Type B pancreatic cell (in vitro differentiated cells): ENCODE results near the gene ST7. TPM values are rescaled to one million over a fixed set of nuclear protein-coding genes. Genes with fewer than 3 reads are reported as not detected.
"Not testable (repeated sequence)": the region's sequence is repeated elsewhere in the genome, so short reads cannot be mapped to it uniquely, and the experiment has no call there.

Source experiments
- DNase-seq: peaks from one replicate; pipeline ENCODE4 v3.0.0; 2021; ENCODE audit warnings: mixed read lengths; ENCODE audit not compliant: unreplicated experiment; ENCODE audit errors: extremely low spot score
- H3K27ac Mint-ChIP-seq: 2 replicates; pipeline ENCODE4 v1.8.0; 2021; ENCODE audit warnings: mild to moderate bottlenecking, mixed read lengths
- H3K27me3 Mint-ChIP-seq: 2 replicates; pipeline ENCODE4 v1.8.0; 2021; ENCODE audit warnings: mixed read lengths
- H3K36me3 Mint-ChIP-seq: 2 replicates; pipeline ENCODE4 v1.8.0; 2021; ENCODE audit warnings: mixed read lengths
- H3K4me1 Mint-ChIP-seq: one replicate; pipeline ENCODE4 v1.8.0; 2021; ENCODE audit warnings: mixed read lengths; ENCODE audit not compliant: unreplicated experiment
- H3K4me3 Mint-ChIP-seq: 2 replicates; pipeline ENCODE4 v1.8.0; 2021; ENCODE audit warnings: mild to moderate bottlenecking, mixed read lengths
- H3K9me3 Mint-ChIP-seq: 2 replicates; pipeline ENCODE4 v1.8.0; 2021; ENCODE audit warnings: mixed read lengths
- CTCF ChIP-seq: fragments of 200-600 bp; sonication (generic); conservative IDR thresholded peaks from 2 replicates; pipeline ENCODE4 v1.5.0; 2021; ENCODE audit warnings: antibody characterized with exemption, mild to moderate bottlenecking
- total RNA-seq: library from RNA; stranded (reverse); gene quantifications from 2 replicates; pipeline ENCODE4 v1.2.1, GENCODE V29; 2021; ENCODE audit warnings: low replicate concordance

ST7 gene
- total RNA-seq, 1 donor from 2014 or later, result 25.0 TPM

- Mint-ChIP-seq H3K36me3 (no peaks in the 10 kb centered on the region), H3K4me3 (no peak overlapping the region), H3K27ac (no peak overlapping the region), H3K9me3 (peaks cover 7% of the 10 kb centered on the region), H3K4me1 (no peaks in the 10 kb centered on the region), H3K27me3 (peaks cover 3% of the 10 kb centered on the region)
- no peak for DNase-seq
- no peak for TF ChIP-seq CTCF
Measured at GRCh38 chr7:117241088-117241487, 287.8 kb downstream of the ST7 start.

GRCh38 chr7:117243390-117243789 is 290.1 kb downstream of the ST7 start:
- no peak overlapping the region for H3K27ac Mint-ChIP-seq
- no peak for DNase-seq
- H3K4me1 Mint-ChIP-seq, result no peaks in the 10 kb centered on the region
- no peak overlapping the region for H3K4me3 Mint-ChIP-seq
- no peak for TF ChIP-seq CTCF
- H3K9me3 Mint-ChIP-seq, result peaks cover 8% of the 10 kb centered on the region
- peaks cover 3% of the 10 kb centered on the region for H3K27me3 Mint-ChIP-seq
- H3K36me3 Mint-ChIP-seq, result no peaks in the 10 kb centered on the region

- not testable (repeated sequence) for H3K4me1 Mint-ChIP-seq, H3K27ac Mint-ChIP-seq, H3K36me3 Mint-ChIP-seq, H3K9me3 Mint-ChIP-seq, H3K27me3 Mint-ChIP-seq, DNase-seq, H3K4me3 Mint-ChIP-seq
Measured at GRCh38 chr7:117245703-117246102, 292.4 kb downstream of the ST7 start.

- Mint-ChIP-seq H3K4me3 (no peak overlapping the region), H3K36me3 (no peaks in the 10 kb centered on the region), H3K9me3 (peaks cover 8% of the 10 kb centered on the region), H3K27me3 (peaks cover 10% of the 10 kb centered on the region), H3K4me1 (no peaks in the 10 kb centered on the region), H3K27ac (no peak overlapping the region)
- no peak for TF ChIP-seq CTCF
- no peak for DNase-seq
Measured at GRCh38 chr7:117247809-117248208, 294.5 kb downstream of the ST7 start.

- Mint-ChIP-seq H3K4me1 (no peaks in the 10 kb centered on the region), H3K9me3 (peaks cover 8% of the 10 kb centered on the region), H3K36me3 (no peaks in the 10 kb centered on the region), H3K4me3 (no peak overlapping the region), H3K27ac (no peak overlapping the region), H3K27me3 (peaks cover 10% of the 10 kb centered on the region)
- no peak for DNase-seq
- no peak for TF ChIP-seq CTCF
Measured at GRCh38 chr7:117248829-117249228, 295.5 kb downstream of the ST7 start.

GRCh38 chr7:117249696-117250095 is 296.4 kb downstream of the ST7 start:
- no peak overlapping the region for H3K27ac Mint-ChIP-seq
- H3K27me3 Mint-ChIP-seq, result peaks cover 10% of the 10 kb centered on the region
- no peak for TF ChIP-seq CTCF
- H3K9me3 Mint-ChIP-seq, result peaks cover 8% of the 10 kb centered on the region
- no peak for DNase-seq
- no peaks in the 10 kb centered on the region for H3K4me1 Mint-ChIP-seq
- H3K36me3 Mint-ChIP-seq, result no peaks in the 10 kb centered on the region
- H3K4me3 Mint-ChIP-seq, result no peak overlapping the region
